Measurements from ENCODE around the gene TBCA.

DNA sequence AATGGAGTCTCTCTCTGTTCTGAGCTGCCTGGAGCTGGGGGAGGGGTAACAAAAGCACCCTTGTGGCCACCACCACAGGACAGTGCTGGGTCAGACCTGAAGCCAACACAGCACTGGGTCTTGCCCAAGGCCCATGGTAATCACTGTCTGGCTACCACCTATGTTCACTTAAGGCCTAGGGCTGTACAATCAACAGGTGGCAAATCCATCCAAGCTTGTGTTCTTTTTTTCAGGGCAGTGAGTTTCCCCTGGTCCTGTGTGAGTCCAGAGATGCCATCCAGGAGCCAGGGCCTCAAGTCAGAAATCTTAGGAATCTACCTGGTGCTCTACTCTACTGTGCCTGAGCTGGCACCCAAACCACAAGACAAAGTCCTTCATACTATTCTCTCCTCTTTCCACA lies 117.5 kb downstream of the TBCA start:
- TF ChIP-seq POLR2AphosphoS5 (IDR thresholded peaks at IDR 0.05) (no peak), EP300 (IDR thresholded peaks at IDR 0.05) (no peak), POLR2A (IDR thresholded peaks at IDR 0.05; ENCODE audit: low read depth) (no peak)
- TF ChIP-seq, protein P1, sequence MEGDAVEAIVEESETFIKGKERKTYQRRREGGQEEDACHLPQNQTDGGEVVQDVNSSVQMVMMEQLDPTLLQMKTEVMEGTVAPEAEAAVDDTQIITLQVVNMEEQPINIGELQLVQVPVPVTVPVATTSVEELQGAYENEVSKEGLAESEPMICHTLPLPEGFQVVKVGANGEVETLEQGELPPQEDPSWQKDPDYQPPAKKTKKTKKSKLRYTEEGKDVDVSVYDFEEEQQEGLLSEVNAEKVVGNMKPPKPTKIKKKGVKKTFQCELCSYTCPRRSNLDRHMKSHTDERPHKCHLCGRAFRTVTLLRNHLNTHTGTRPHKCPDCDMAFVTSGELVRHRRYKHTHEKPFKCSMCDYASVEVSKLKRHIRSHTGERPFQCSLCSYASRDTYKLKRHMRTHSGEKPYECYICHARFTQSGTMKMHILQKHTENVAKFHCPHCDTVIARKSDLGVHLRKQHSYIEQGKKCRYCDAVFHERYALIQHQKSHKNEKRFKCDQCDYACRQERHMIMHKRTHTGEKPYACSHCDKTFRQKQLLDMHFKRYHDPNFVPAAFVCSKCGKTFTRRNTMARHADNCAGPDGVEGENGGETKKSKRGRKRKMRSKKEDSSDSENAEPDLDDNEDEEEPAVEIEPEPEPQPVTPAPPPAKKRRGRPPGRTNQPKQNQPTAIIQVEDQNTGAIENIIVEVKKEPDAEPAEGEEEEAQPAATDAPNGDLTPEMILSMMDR (IDR thresholded peaks at IDR 0.05): no peak
